HG02642 (cell line): ENCODE data around the gene ZNF831.

Experiments used
- ATAC-seq: cut with Tn5 transposase; IDR thresholded peaks from one replicate; pipeline ENCODE4 v1.9.1; 2021; ENCODE audit warnings: mild to moderate bottlenecking; ENCODE audit not compliant: unreplicated experiment, poor library complexity

Gene ZNF831

DNA sequence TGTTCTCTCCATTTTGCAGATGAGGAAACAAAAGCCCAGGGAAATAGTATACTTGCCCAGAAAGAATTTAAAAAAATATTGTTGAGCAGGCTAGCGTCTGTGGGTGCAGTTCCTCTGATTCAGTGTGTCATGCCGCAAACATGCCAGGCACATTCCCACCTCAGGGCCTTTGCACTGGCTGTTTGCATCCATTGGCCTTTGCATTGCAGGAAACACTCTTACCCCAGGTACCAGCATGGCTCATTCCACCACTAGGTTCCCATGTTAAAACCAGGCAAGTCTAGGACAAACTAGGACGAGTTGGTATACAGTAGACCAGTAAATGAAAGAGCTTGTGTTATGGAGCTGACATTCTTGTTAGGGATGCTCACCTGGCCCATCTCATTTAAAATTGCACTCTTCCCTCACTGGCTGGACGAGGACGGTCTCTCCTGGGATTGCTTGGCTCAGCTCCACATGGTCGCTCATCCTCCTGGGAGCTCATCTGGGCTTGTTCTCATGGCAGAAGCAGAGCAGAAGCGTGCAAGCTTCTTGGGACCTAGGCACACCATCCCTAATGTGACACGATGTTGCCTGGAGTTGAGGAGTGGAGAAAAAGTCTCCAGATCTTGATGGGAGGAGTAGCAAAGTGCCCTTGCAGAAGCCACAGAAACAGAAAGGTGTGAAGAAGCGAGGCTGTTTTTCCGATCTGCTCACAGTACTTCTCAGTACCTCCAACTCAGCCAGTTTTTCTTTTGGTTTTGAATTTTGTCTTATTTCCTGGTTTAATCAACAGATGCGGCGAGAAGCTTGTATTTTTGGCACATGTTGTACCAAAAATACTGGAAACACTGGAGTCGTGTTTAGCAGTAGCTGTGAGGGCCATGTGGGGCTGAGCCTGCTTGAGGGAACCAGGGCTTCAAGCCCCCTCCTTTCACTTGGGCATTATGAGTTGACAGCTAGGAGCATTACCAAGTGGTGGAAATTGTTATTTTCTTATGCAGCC is 13.9 kb downstream of the ZNF831 start:
- ATAC-seq = no peak

DNA sequence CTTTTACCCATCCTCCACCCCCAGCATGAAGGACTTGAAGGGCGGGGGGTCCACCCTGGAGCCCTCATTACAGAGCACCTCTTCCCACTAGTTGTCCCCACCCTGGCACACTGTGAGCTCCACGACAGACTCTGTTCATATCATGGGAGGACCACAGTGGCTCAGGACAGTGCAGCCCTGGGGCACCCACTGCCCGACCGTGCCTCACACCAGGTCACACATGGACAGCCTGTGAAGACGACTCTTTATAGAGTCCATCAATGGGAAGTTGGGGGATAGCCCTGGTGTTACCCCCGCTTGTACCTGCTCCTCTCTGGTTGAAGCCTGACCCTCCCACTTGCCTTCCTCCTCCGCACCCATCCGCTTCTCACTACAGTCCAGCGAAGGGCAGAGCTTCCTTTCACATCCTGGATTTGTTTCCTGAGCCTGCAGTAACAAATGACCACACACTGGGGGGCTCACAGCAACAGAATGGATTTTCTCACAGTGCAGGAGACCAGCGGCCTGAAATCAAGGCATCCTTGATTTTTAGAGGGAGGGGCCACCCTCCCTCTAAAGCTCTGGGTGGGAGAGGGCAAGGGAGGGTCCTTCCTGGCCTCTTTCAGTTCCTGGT is 15.5 kb downstream of the ZNF831 start:
- ATAC-seq = no peak

DNA sequence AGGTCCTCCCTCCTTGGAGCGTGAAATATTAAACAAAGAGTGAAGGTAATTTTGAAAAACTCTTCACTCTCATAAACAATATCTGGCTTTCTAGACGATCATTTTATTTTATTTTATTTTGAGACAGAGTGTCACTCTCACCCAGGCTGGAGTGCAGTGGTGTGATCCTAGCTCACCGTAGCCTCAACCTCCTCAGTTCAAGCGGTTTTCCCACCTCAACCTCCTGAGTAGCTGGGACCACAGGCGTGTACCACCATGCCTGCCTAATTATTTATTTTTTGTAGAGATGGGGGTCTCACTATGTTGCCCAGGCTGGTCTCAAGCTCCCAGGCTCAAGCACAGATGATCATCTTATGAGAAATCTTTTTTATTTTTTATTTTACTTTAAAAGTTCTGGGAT is 16.4 kb downstream of the ZNF831 start:
- no peak for ATAC-seq

DNA sequence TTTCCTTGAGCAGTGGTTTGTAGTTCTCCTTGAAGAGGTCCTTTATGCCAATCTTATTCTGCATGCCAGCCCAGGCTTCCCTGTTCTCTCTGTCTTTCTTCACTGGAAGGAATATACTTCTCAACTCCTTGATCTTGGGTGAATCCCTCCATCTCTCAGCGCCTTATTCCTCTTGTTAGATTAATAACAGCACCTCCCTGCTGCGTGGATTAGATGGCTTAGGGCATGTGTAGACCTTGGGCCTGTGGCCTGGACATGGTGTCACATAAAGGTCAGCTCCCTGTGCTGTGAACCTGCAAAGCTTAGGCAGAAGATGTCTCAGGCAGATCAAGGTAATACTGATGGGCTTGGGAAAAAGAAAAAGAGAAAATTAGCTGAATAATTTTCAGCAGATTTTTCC is 18.3 kb downstream of the ZNF831 start:
- ATAC-seq = no peak

DNA sequence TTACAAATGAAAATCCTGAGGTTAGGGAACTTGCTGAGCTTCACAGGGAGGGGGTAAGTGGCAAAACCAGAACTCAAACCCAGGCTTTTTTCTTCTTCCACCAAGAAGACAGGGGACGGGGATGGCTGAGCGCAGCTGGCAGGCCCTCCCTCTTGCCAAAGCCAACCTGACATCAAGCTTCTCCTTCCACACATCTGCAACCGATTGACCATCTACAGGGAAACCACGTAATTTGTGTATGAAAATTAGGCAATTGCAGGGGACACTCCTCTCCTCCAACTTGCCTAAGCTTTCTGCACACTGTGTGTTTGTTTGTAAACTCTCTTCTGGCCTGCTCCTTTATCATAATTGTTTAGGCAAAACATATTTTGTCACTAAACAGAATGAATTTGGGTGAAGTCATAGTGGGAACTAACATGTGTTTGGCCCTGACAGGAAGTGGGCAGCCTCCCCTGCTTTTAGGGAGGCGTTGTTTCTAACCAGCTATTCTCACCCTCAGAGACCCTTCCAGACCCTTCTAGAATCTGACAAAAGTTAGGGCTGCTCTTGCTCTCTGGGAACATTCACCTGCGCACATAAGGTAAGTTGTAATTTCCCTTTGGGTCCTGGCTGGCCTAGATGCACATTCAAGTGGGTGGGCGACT is 18.9 kb downstream of the ZNF831 start:
- ATAC-seq = no peak

DNA sequence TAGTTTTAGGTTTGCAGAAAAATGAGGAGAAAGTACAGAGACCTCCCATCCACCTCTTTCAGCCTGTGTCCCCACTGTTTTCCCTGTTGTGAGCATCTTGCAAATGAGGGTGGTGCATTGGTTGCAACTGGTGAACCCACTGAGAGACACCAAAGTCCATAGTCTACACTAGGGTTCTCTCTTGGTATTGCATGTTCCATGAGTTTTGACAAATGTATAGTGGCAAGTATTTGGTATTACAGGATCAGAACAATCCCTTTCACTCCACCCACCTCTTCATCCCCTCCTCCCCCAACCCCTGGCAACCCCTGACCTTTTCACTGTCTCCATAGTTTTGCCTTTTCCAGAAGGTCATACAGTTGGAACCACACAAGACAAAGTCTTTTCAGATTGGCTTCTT is 20.1 kb downstream of the ZNF831 start:
- no peak for ATAC-seq

DNA sequence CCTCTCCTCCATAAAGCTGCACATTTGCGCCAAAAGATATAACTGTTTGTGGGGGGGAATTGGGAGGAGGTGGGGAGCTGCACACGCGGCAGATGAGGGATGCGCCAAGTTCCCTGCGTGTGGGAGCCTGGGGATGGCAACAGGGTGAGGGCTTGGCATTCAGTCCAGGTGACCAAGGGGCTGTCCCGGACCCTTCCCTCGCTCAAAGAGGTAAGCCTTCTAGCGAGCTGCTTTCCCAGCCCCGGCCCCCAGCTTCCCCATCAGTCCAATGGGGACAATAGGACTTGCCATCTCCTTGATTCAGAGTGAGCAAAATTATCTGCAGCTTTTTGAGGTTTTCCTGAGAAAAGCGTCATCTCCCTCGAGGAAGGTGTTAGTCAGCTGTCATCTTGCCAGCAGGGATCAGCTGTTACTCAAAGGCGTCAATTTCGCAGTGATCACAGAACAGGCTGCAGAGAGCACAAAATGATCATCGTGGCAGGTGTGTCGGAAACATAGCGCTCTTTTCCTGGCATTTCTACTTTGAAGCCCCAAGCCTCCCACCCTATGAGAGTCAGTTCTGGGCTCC is 21.3 kb downstream of the ZNF831 start:
- no peak for ATAC-seq

DNA sequence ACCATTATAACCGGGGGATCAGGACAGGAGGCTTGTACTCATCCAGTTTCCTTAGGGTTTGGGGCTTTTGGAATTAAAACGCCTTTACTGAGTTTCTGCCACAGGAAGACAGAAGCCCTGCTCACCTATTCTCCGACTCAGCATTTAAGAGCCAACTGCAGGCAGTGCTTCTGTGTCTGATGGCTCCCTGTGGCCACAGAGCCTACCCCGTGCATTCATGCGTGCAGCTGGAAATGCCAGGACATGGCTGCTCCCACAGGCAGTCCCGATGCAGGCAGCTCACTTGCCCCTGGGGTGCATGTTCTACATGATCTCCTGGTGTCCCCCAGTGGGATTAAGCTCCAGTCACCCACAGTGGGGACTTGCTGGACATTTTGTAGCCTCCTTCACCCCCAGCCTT is 22.2 kb downstream of the ZNF831 start:
- ATAC-seq = no peak

DNA sequence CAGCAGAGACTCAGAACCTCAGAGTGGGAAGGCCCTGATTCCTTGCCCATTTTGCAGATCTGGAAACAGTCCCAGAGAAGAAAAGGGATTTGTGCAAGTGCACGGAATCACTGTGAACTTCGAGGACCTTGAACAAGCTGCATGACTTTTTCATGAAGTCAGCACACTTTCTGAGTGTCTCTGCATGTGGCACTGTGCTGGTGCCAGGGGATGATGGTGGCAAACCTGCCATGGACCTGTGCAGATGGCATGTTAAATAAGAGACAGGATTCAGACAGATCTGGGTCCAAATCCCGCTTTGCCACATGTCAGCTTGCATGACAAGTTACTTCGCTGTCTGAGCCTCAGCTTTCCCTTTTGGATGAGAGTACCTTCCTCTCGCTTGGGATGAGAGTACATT is 26.8 kb downstream of the ZNF831 start:
- no peak for ATAC-seq

DNA sequence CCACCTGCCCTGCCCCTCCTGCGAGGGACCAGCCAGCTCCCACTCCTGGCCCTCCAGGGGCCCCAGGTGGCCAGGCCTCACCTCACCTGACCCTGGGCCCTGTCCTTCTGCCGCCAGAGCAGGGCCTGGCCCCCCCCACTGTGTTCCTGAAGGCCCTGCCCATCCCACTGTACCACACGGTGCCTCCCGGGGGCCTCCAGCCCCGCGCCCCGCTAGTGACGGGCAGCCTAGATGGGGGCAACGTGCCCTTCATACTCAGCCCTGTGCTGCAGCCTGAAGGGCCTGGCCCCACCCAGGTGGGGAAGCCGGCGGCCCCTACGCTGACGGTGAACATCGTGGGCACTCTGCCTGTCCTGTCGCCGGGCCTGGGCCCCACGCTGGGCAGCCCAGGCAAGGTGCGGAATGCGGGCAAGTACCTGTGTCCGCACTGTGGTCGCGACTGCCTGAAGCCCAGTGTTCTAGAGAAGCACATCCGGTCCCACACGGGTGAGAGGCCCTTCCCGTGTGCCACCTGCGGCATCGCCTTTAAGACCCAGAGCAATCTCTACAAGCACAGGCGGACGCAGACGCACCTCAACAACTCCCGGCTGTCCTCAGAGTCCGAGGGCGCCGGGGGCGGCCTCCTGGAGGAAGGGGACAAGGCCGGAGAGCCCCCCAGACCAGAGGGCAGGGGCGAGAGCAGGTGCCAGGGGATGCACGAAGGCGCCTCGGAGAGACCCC is 27.6 kb downstream of the ZNF831 start:
- ATAC-seq = no peak

DNA sequence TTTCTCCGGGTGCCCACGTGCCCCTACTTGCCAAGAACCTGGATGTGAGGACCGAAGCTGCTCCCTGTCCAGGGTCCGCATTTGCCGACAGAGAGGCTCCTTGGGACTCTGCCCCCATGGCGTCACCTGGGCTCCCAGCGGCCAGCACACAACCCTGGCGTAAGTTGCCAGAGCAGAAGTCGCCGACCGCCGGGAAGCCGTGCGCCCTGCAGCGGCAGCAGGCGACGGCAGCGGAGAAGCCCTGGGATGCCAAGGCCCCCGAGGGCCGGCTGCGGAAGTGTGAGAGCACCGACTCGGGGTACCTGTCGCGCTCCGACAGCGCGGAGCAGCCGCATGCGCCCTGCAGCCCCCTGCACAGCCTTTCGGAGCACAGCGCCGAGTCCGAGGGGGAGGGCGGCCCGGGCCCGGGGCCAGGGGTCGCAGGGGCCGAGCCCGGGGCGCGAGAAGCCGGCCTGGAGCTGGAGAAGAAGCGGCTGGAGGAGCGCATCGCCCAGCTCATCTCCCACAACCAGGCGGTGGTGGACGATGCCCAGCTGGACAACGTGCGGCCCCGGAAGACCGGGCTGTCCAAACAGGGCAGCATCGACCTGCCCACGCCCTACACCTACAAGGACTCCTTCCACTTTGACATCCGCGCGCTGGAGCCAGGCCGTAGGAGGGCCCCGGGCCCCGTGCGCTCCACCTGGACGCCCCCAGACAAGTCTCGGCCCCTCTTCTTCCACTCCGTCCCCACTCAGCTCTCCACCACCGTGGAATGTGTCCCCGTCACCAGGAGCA is 28.3 kb downstream of the ZNF831 start:
- no peak for ATAC-seq

DNA sequence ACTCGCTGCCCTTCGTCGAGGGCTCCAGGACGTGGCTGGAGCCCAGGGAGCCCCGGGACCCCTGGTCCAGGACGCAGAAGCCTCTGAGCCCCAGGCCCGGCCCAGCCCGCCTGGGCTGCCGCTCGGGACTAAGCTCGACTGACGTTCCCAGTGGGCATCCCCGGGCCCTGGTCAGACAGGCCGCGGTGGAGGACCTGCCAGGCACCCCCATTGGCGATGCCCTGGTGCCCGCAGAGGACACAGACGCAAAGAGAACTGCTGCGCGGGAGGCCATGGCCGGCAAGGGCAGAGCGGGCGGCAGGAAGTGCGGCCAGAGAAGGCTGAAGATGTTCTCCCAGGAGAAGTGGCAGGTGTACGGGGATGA is 28.9 kb downstream of the ZNF831 start:
- ATAC-seq = no peak

DNA sequence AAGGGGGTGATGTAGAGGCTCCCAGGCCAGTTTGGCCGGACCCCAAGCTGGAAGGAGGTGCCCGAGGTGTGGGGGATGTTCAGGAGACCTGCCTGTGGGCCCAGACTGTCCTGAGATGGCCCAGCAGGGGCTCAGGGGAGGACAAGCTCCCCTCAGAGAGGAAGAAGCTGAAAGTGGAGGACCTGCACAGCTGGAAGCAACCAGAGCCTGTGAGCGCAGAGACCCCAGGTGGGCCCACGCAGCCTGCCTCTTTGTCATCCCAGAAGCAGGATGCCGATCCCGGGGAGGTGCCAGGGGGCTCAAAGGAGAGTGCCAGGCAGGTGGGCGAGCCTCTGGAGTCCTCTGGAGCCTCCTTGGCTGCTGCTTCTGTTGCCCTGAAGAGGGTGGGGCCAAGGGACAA is 29.7 kb downstream of the ZNF831 start:
- no peak for ATAC-seq

DNA sequence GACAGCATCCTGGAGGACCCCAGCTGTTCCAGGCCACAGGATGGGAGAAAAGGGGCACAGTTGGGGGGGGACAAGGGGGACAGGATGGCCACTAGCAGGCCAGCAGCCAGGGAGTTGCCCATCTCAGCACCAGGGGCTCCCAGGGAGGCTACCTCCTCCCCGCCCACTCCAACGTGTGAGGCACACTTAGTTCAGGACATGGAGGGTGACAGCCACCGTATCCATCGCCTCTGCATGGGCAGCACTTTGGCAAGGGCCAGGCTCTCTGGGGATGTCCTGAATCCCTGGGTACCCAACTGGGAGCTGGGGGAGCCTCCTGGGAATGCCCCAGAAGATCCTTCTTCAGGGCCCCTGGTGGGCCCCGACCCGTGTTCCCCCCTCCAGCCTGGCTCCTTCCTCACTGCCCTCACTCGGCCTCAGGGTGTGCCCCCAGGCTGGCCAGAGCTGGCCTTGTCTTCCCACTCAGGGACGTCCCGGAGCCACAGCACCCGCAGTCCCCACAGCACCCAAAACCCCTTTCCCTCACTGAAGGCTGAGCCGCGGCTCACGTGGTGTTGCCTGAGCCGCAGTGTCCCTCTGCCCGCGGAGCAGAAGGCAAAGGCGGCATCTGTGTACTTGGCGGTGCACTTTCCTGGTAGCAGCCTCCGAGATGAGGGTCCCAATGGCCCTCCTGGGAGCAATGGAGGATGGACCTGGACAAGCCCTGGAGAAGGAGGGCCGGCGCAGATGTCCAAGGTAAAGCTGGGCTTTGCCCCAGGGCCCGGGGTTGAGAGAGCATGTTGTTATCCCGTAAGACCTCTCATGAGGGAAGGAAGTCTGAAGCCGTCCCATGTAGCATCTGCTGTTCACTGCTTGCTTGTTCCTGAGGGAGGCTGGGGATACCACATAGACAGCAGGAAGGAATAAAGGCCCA is 30.7 kb downstream of the ZNF831 start:
- no peak for ATAC-seq

DNA sequence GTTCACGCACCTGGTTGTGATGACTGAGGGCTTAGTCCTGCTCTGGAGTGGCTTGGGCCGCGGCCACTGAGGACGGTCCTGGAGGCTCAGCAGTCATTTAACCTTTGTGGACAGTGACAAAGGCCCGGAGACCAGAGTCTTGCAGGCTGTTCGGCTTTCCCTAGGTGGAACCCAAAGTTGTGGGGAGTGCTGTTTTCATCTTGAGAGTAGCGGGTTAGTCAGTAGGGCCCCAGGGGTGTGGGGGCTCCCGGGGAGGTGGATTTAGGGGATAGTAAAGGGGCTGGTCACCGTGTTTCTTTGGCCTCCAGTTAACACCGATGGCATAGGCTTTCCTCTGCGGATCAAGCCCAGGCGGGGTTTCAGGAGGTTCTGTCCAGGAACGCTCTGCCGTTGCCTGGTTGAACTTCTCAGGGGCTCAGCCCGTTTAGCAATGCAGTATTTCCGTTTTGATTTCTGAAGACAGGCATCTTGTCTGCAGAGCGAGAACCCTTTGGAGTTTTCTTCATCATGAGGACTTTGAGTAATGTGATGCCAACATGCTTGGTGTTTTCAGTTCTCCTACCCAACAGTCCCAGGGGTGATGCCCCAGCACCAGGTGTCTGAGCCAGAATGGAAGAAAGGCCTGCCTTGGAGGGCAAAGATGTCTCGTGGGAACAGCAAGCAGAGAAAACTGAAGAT is 31.8 kb downstream of the ZNF831 start:
- no peak for ATAC-seq

DNA sequence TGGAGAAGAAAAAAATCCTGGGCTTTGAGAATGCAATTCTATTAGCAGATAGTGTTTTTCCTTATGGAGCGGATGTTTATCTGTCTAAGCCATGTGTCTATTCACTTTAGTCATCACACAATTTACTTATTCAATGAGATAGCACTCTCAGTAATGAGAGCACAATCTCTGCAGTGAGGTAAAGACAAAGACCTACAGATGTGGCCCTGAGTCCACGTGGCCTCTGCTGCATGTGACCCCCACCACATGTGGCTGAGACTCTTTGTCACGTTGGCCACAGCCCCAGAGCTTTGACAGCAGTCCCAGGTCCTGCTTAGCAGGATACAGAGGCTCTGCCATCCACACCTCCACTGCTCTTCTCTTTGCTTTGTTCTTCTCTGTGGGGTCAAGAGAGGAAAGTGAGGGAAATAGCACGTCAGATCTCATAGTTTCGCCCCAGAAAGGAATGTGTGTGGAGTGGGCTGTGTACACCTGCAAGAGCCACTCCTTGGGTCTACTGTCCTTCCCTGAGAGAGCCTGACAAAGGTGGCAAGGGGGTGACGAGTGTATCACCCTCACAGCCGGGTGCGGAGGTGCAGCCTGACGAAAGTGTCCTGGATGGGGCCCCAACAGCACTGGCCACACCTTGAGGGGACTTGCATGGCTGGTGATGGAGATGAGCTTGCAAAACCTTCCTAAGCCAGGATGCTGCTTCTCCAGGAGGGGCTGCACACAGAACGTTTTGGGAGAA is 40.7 kb downstream of the ZNF831 start:
- no peak for ATAC-seq

DNA sequence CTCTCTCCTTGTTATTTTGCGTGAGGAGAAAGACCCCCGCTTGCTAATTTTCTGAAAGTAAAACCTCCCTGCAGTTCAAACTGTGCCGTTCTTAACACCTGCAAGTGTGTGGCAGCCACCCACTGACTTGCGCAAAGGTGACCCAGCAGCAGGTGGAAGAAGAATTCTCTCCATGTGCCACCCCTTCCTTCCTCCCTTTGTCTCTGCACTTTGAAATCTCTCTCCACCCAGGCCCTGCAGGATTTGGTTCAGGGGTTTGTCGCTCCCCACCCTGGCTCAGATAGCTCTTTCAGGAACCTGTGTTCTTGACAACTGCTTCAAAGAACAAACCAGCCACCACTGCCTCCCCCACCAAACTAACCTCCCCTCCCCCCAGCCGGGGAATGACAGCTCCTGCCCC is 41.4 kb downstream of the ZNF831 start:
- no peak for ATAC-seq
